Measurements from ENCODE around the gene ARHGEF19. TPM values are rescaled to one million over a fixed set of nuclear protein-coding genes. Genes with fewer than 3 reads are reported as not detected.
A peak's percentile ranks its signal among the peaks of the same experiment; 100 is the strongest.

Gene ARHGEF19
- total RNA-seq, 1 donor from 2014 or later = 15.6 TPM

DNA sequence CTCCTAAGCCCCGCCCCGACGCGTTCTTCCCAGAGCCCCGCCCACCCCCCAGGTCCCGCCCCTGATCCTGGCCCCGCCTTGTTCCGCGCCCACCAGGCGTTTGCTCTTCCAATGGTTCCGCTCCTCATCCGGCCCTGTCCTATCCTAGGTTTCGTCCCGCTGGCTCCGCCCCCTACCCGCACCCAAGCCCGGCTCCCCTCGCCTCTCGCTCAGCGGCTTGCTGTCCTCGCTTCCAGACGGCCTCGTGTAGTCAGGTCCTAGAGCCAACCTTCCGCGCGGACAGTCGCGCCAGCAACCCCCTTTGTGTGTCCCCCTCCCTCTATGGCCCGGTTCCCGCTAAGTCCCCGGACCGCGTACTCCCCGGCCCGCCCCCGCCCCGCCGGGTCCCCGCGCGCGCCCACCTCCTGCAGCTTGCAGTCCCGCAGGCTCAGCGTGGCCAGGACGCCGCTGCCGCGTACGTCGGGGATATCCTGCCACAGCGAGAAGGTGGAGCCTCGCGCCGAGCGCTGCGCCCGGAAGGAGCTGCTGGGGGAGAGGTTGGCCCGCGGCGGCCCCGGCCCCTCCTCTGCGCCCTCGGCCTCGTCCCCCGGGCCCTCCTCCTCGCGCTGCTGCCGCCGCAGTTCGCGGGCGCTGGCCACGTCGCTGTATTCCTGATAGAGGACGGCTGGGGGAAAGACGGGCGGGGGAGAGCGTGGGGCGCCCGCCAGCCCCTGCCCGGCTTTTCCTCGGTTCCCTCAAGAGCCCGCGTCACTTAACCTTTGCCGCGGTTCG lies 5.7 kb downstream of the ARHGEF19 start:
- H3K27ac ChIP-seq = peak overlapping the region; percentile 93
- intact Hi-C loops (cut with DNase I) = no loop called here
- DNase-seq (peak; percentile 99), ATAC-seq (peak; percentile 96)
- peak overlapping the region; percentile 63 for H3K4me3 ChIP-seq
- H3K9me3 ChIP-seq = no peaks in the 10 kb centered on the region
- H3K4me1 ChIP-seq = peaks cover 21% of the 10 kb centered on the region
- H3K27me3 ChIP-seq (ENCODE audit: low read depth) = no peaks in the 10 kb centered on the region
- no peak for TF ChIP-seq CTCF (IDR thresholded peaks at IDR 0.05)
- H3K36me3 ChIP-seq = peaks cover 21% of the 10 kb centered on the region

DNA sequence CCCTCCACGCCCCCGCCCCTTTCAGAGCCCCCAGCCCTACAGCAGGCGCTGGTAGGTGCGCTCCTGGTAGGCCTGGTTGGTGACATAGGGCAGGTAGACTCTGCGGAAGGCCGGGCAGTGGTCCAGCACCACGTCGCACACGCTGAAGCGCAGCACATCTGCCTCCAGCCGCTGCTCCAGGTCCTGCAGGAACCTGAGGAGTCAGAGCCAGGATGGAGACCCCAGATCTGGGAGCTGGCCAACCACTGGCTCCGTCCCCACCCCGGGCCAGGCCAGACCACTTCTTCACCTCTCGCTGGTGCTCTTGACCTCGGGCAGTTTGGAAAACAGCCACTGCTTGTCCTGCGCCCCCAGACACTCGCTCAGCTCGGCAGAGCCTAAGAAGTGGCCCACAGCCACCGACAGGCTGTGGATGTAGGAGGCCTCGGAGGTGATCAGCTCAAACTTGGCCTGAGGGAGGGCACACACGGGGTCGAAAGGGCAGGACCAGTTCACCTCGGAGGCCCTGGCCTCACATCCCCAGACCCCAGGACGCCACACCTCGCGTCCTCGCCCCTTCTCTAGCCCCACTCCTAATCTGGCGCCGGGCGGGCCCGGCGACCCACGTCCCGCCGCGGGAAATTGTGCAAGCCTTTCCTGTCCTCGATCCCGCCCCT lies 6.4 kb downstream of the ARHGEF19 start:
- no peak for TF ChIP-seq CTCF (IDR thresholded peaks at IDR 0.05)
- H3K4me3 ChIP-seq = peak overlapping the region; percentile 63
- ATAC-seq (peak; percentile 16 to 34), DNase-seq (no peak)
- no peaks in the 10 kb centered on the region for H3K27me3 ChIP-seq (ENCODE audit: low read depth)
- H3K4me1 ChIP-seq = peaks cover 21% of the 10 kb centered on the region
- intact Hi-C loops (cut with DNase I) = no loop called here
- H3K27ac ChIP-seq = peak overlapping the region; percentile 89
- peaks cover 26% of the 10 kb centered on the region for H3K36me3 ChIP-seq
- H3K9me3 ChIP-seq = no peaks in the 10 kb centered on the region

GRCh38 chr1:16205334-16205671 lies 7.1 kb downstream of the ARHGEF19 start:
- H3K27ac ChIP-seq = peak overlapping the region; percentile 89
- H3K4me1 ChIP-seq = peaks cover 21% of the 10 kb centered on the region
- no peak overlapping the region for H3K4me3 ChIP-seq
- intact Hi-C loops (cut with DNase I) = no loop called here
- H3K36me3 ChIP-seq = peaks cover 26% of the 10 kb centered on the region
- H3K9me3 ChIP-seq = no peaks in the 10 kb centered on the region
- DNase-seq (no peak), ATAC-seq (no peak)
- no peak for TF ChIP-seq CTCF (IDR thresholded peaks at IDR 0.05)
- H3K27me3 ChIP-seq (ENCODE audit: low read depth) = no peaks in the 10 kb centered on the region

DNA sequence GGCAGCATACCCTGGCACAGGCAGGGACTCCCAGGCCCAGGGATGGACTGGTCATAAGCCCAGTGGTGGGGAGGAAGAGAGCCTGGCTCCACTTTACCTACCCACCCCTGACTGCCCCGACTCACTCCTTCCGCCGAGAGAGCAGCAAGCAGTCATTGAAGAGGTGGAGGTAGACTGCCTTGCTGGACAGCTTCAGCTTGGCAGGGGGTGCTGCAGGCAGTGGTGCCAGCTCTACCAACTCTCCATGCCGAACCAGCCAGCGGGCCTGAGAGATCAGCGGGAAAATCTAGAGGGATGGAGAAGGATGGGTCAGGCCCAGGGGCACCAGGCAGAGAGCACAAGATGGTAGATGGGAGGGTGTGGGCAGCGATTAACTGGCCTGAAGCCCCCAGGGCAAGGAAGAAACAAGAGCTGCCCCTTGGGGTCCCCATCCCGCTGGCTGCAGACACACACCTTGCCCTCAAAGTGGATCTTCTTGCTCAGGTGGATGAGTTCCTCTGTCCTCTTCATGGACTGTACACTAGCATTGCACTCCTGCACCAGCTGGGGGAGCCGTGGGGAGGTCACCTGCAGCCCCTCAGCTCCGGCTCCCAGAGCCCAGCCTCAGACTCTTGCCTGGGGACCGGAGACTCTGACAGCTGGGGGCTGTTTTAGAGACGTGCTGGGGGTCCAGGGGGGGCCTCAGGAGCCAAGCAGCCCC lies 7.7 kb downstream of the ARHGEF19 start:
- ATAC-seq (no peak), DNase-seq (no peak)
- Histone ChIP-seq H3K36me3 (peaks cover 26% of the 10 kb centered on the region), H3K4me3 (no peak overlapping the region), H3K27ac (no peak overlapping the region), H3K27me3 (ENCODE audit: low read depth) (no peaks in the 10 kb centered on the region), H3K4me1 (peaks cover 21% of the 10 kb centered on the region), H3K9me3 (no peaks in the 10 kb centered on the region)
- intact Hi-C loops (cut with DNase I) = no loop called here
- TF ChIP-seq CTCF (IDR thresholded peaks at IDR 0.05) = peak; percentile 31

DNA sequence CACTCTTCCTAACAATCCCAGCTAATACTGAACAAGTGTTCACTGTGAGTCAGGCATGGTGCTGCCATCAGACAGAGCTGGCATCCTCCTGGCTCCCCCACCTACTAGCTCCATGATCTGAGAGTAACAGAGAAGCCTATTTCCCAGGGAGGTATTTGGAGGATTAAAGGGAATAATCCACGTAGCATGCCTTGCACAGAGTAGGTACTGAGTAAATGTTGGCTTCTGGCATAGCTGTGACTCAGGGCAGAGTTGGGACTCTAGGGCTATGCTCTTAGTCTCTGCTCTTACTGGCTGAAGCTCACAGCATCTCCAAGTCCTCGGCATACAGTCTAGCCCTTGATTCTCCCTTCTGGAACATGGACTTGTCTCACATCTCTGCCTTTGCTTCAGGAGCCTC lies 8.2 kb downstream of the ARHGEF19 start:
- Histone ChIP-seq H3K27ac (no peak overlapping the region), H3K4me1 (peaks cover 21% of the 10 kb centered on the region), H3K27me3 (ENCODE audit: low read depth) (no peaks in the 10 kb centered on the region), H3K36me3 (peaks cover 26% of the 10 kb centered on the region), H3K9me3 (no peaks in the 10 kb centered on the region), H3K4me3 (no peak overlapping the region)
- ATAC-seq (no peak), DNase-seq (no peak)
- TF ChIP-seq CTCF (IDR thresholded peaks at IDR 0.05) = no peak
- intact Hi-C loops (cut with DNase I) = no loop called here

Measured in lower lobe of right lung (tissue), 2 donors.